ENCODE measurements around the gene MTNR1A.

MTNR1A gene

DNA sequence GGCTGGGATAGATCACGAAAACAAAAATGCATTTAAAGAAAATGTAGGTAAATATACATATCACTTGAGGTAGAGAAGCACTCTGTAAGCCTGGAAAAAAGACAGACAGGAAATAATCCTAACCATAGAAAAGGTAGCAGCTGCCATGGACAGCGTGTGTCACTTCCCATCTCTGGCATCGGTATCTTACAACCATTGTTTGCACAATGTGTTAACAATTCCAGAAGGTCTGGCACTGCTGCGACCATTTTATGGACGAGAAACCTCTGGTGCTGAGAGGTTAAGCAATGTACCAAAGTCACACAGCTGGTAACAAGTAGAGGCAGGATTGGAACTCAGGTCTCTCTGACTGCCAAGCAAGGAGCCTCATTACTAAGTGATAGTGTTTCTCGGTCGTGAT, 1.7 kb upstream of the MTNR1A start:
- no peaks in the 10 kb centered on the region for H3K9me3 ChIP-seq (ENCODE audit: severe bottlenecking)
- DNase-seq (ENCODE audit: low spot score) (no peak), ATAC-seq (ENCODE audit: low read depth) (no peak)
- no peaks in the 10 kb centered on the region for H3K36me3 ChIP-seq (ENCODE audit: low read depth)
- no peak overlapping the region for H3K27ac ChIP-seq (ENCODE audit: poor library complexity, severe bottlenecking)
- H3K4me3 ChIP-seq (ENCODE audit: severe bottlenecking), result no peak overlapping the region
- H3K4me1 ChIP-seq (ENCODE audit: insufficient read depth, poor library complexity, severe bottlenecking), result no peaks in the 10 kb centered on the region
- H3K27me3 ChIP-seq (ENCODE audit: insufficient read depth, poor library complexity, severe bottlenecking), result no peaks in the 10 kb centered on the region
- TF ChIP-seq, protein P1, sequence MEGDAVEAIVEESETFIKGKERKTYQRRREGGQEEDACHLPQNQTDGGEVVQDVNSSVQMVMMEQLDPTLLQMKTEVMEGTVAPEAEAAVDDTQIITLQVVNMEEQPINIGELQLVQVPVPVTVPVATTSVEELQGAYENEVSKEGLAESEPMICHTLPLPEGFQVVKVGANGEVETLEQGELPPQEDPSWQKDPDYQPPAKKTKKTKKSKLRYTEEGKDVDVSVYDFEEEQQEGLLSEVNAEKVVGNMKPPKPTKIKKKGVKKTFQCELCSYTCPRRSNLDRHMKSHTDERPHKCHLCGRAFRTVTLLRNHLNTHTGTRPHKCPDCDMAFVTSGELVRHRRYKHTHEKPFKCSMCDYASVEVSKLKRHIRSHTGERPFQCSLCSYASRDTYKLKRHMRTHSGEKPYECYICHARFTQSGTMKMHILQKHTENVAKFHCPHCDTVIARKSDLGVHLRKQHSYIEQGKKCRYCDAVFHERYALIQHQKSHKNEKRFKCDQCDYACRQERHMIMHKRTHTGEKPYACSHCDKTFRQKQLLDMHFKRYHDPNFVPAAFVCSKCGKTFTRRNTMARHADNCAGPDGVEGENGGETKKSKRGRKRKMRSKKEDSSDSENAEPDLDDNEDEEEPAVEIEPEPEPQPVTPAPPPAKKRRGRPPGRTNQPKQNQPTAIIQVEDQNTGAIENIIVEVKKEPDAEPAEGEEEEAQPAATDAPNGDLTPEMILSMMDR (IDR thresholded peaks at IDR 0.05; ENCODE audit: poor library complexity, severe bottlenecking), result no peak

DNA sequence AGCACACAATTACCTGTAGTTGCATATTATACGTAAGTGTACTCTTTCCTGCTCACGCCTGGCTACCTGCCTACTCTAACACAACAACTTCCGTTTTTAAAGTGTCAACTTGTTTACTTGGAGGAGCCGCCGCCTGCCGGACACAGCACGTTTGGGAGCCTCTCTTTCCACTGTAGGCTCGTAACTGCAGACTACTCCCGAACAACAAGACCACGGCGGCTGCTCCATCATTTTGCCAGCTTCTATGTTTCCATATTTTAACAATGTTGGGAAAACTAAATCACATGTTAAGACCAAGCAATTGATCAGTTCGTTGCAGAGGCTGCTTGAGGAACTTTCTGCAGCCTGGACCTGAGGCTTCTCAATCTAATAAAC, 841 bp downstream of the MTNR1A start:
- TF ChIP-seq, protein P1 (IDR thresholded peaks at IDR 0.05; ENCODE audit: poor library complexity, severe bottlenecking), result no peak
- peak overlapping the region; percentile 44 for H3K4me3 ChIP-seq (ENCODE audit: severe bottlenecking)
- no peaks in the 10 kb centered on the region for H3K4me1 ChIP-seq (ENCODE audit: insufficient read depth, poor library complexity, severe bottlenecking)
- H3K9me3 ChIP-seq (ENCODE audit: severe bottlenecking), result no peaks in the 10 kb centered on the region
- ATAC-seq (ENCODE audit: low read depth) (peak; percentile 63), DNase-seq (ENCODE audit: low spot score) (no peak)
- H3K36me3 ChIP-seq (ENCODE audit: low read depth), result no peaks in the 10 kb centered on the region
- no peak overlapping the region for H3K27ac ChIP-seq (ENCODE audit: poor library complexity, severe bottlenecking)
- no peaks in the 10 kb centered on the region for H3K27me3 ChIP-seq (ENCODE audit: insufficient read depth, poor library complexity, severe bottlenecking)

DNA sequence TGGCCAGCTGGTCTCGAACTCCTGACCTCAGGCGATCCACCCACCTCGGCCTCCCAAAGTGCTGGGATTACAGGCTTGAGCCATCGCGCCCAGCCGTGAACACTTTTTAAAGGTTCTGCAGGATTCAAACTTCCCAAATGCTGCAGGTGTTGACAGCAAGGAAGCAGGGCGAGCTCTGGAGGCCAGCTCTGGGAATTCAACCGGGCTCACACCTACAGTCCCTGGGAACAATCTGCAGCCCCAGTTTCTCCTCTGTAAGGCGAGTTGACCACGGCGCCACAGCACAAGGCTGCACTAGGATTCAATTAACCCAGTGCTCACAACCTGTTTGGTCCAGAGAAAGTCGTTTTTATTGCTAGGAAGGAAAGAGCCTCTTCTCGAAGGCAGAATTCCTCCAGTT, 1.6 kb downstream of the MTNR1A start:
- no peak for ATAC-seq (ENCODE audit: low read depth)
- Histone ChIP-seq H3K27ac (ENCODE audit: poor library complexity, severe bottlenecking) (no peak overlapping the region), H3K4me1 (ENCODE audit: insufficient read depth, poor library complexity, severe bottlenecking) (no peaks in the 10 kb centered on the region), H3K4me3 (ENCODE audit: severe bottlenecking) (no peak overlapping the region), H3K9me3 (ENCODE audit: severe bottlenecking) (no peaks in the 10 kb centered on the region), H3K27me3 (ENCODE audit: insufficient read depth, poor library complexity, severe bottlenecking) (no peaks in the 10 kb centered on the region), H3K36me3 (ENCODE audit: low read depth) (no peaks in the 10 kb centered on the region)
- DNase-seq (ENCODE audit: low spot score), result no peak
- TF ChIP-seq, protein P1 (IDR thresholded peaks at IDR 0.05; ENCODE audit: poor library complexity, severe bottlenecking), result no peak

DNA sequence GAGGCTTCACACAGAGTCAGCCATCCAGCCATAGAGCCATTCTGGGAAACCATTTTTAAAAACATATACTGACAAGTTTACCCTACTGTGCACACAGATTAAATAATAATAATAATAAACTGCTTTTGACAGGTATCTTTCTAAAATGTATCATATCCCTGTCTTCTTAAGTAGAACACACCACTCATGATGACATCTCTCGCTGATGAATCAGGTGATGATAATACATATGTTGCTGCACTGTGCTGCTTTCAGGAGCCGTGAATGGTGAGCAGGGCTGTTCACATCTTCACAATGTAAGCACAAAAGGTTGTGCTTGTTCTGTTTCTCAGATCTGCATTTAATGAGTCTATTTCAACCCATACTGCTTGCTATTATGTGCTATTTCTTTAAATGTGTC, 3.5 kb downstream of the MTNR1A start:
- no peak overlapping the region for H3K27ac ChIP-seq (ENCODE audit: poor library complexity, severe bottlenecking)
- TF ChIP-seq, protein P1 (IDR thresholded peaks at IDR 0.05; ENCODE audit: poor library complexity, severe bottlenecking), result no peak
- H3K27me3 ChIP-seq (ENCODE audit: insufficient read depth, poor library complexity, severe bottlenecking), result no peaks in the 10 kb centered on the region
- ATAC-seq (ENCODE audit: low read depth) (no peak), DNase-seq (ENCODE audit: low spot score) (no peak)
- no peaks in the 10 kb centered on the region for H3K9me3 ChIP-seq (ENCODE audit: severe bottlenecking)
- H3K4me1 ChIP-seq (ENCODE audit: insufficient read depth, poor library complexity, severe bottlenecking), result no peaks in the 10 kb centered on the region
- no peaks in the 10 kb centered on the region for H3K36me3 ChIP-seq (ENCODE audit: low read depth)
- H3K4me3 ChIP-seq (ENCODE audit: severe bottlenecking), result no peak overlapping the region

DNA sequence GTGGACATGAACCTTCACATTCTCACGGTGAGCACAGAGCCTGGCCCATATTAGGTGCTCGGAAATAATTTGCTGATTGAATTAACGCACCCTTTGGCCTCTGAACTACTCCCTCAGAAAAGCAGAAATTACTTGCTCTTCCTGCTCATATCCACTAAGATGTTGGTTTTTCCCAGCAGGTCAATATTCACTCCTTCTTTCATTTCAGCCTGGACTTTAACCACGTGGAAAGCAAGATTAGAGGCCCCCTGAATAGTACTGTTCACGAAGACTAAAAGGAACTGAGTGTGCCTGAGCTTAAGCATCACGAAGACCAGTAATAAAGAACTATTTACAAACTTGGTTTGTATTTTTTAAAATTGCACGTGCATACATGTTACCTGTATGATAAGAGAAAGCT, 9.9 kb downstream of the MTNR1A start:
- TF ChIP-seq, protein P1 (IDR thresholded peaks at IDR 0.05; ENCODE audit: poor library complexity, severe bottlenecking), result no peak
- Histone ChIP-seq H3K4me3 (ENCODE audit: severe bottlenecking) (no peak overlapping the region), H3K27ac (ENCODE audit: poor library complexity, severe bottlenecking) (no peak overlapping the region), H3K27me3 (ENCODE audit: insufficient read depth, poor library complexity, severe bottlenecking) (no peaks in the 10 kb centered on the region), H3K4me1 (ENCODE audit: insufficient read depth, poor library complexity, severe bottlenecking) (no peaks in the 10 kb centered on the region), H3K36me3 (ENCODE audit: low read depth) (no peaks in the 10 kb centered on the region), H3K9me3 (ENCODE audit: severe bottlenecking) (no peaks in the 10 kb centered on the region)
- DNase-seq (ENCODE audit: low spot score) (no peak), ATAC-seq (ENCODE audit: low read depth) (no peak)

Data from RWPE2 (cell line).